PC-3 (cell line): ENCODE measurements around the gene SKIDA1. TPM values are rescaled to one million over a fixed set of nuclear protein-coding genes. Genes with fewer than 3 reads are reported as not detected.

Source experiments
- ATAC-seq: fragments of 200-7000 bp; cut with Tn5 transposase; 2 replicates; pipeline ENCODE4 v1.9.1; 2020; ENCODE audit warnings: mild to moderate bottlenecking, moderate library complexity
- BruUV-seq: library from RNA; stranded (reverse); fragments of 400-500 nt; replicated peaks from 2 replicates; lab custom pipeline; 2021; lab: Mats Ljungman, UMichigan
- CTCF ChIA-PET: fragments of 300-600 bp; sonication (Branson Sonifier 250); formaldehyde crosslinking; loops from one replicate; lab custom pipeline; 2022; ENCODE audit warnings: antibody characterized with exemption; lab: Charles Lee
- POLR2A ChIA-PET: fragments of 300-600 bp; sonication (Branson Sonifier 250); formaldehyde crosslinking; loops from one replicate; lab custom pipeline; 2022; ENCODE audit warnings: antibody characterized with exemption; ENCODE audit not compliant: unreplicated experiment; lab: Charles Lee
- DNase-seq: peaks from one replicate; pipeline ENCODE4 v3.0.0-alpha.2; 2015
- H2AFZ ChIP-seq: fragments of 300-600 bp; sonication (generic); 2 replicates; pipeline ENCODE4 v1.6.0; 2016; ENCODE audit warnings: antibody characterized with exemption, low read length
- H3F3A ChIP-seq: fragments of 300-600 bp; sonication (generic); one replicate; pipeline ENCODE4 v1.6.0; 2017; ENCODE audit warnings: antibody characterized with exemption, low read length, control low read depth, mild to moderate bottlenecking; ENCODE audit not compliant: unreplicated experiment
- H3K27ac ChIP-seq: fragments of 300-600 bp; sonication (generic); 2 replicates; pipeline ENCODE4 v1.5.1; 2016; ENCODE audit warnings: mild to moderate bottlenecking, low read length
- H3K27me3 ChIP-seq: fragments of 300-600 bp; sonication (generic); 2 replicates; pipeline ENCODE4 v1.6.1; 2016; ENCODE audit warnings: low read length, mixed read lengths
- H3K36me3 ChIP-seq: fragments of 300-600 bp; sonication (generic); 2 replicates; pipeline ENCODE4 v1.6.1; 2016; ENCODE audit warnings: low read depth, mixed run types, low read length, mixed read lengths
- H3K4me1 ChIP-seq: fragments of 300-600 bp; sonication (generic); 2 replicates; pipeline ENCODE4 v1.5.1; 2016; ENCODE audit warnings: low read length; ENCODE audit not compliant: insufficient read depth
- H3K4me2 ChIP-seq: fragments of 300-600 bp; sonication (generic); 2 replicates; pipeline ENCODE4 v1.6.0; 2016; ENCODE audit warnings: low read length
- H3K4me3 ChIP-seq: fragments of 300-600 bp; sonication (generic); 2 replicates; pipeline ENCODE4 v1.5.1; 2016; ENCODE audit warnings: mild to moderate bottlenecking, low read length, mixed read lengths
- H3K79me2 ChIP-seq: fragments of 300-600 bp; sonication (generic); 2 replicates; pipeline ENCODE4 v1.6.1; 2017; ENCODE audit warnings: low read length, mixed read lengths
- H3K9ac ChIP-seq: fragments of 300-600 bp; sonication (generic); 2 replicates; pipeline ENCODE4 v1.6.0; 2016; ENCODE audit warnings: mild to moderate bottlenecking, low read length
- H3K9me2 ChIP-seq: fragments of 300-600 bp; sonication (generic); replicated peaks from 2 replicates; pipeline ENCODE4 v1.6.1; 2016; ENCODE audit warnings: mixed run types, low read length, mixed read lengths
- H3K9me3 ChIP-seq: fragments of 300-600 bp; sonication (generic); 2 replicates; pipeline ENCODE4 v1.6.1; 2016; ENCODE audit warnings: low read length, mixed read lengths
- H4K20me1 ChIP-seq: fragments of 300-600 bp; sonication (generic); 2 replicates; pipeline ENCODE4 v1.6.1; 2016; ENCODE audit warnings: low read length, mixed read lengths
- EZH2 ChIP-seq: fragments of 300-600 bp; sonication (generic); IDR thresholded peaks from one replicate; pipeline ENCODE4 v1.6.1; 2017; ENCODE audit warnings: antibody characterized with exemption, mild to moderate bottlenecking, low read length; ENCODE audit not compliant: unreplicated experiment
- EZH2phosphoT487 ChIP-seq: fragments of 300-600 bp; sonication (generic); IDR thresholded peaks from 2 replicates; pipeline ENCODE4 v1.6.1; 2018; ENCODE audit warnings: mild to moderate bottlenecking, antibody characterized with exemption, low read length, borderline replicate concordance
- intact Hi-C: fragments of 100-400 bp; cut with micrococcal nuclease; formaldehyde crosslinking; loops from 2 replicates; pipeline ENCODE4 v1.9.0; 2023
- total RNA-seq: library from RNA; depleted of rRNA; stranded (reverse); fragments of >200 nt; gene quantifications from 2 replicates; pipeline ENCODE4 v1.2.3, GENCODE V29; 2014
- TF ChIP-seq, protein P1 (sequence below): fragments of 300-600 bp; sonication (generic); conservative IDR thresholded peaks from 2 replicates; pipeline ENCODE4 v1.5.1; 2017; ENCODE audit warnings: antibody characterized with exemption, low read depth, mild to moderate bottlenecking, low read length

SKIDA1 gene
- total RNA-seq, 1 experiment from 2014 or later: 0.26 TPM

DNA sequence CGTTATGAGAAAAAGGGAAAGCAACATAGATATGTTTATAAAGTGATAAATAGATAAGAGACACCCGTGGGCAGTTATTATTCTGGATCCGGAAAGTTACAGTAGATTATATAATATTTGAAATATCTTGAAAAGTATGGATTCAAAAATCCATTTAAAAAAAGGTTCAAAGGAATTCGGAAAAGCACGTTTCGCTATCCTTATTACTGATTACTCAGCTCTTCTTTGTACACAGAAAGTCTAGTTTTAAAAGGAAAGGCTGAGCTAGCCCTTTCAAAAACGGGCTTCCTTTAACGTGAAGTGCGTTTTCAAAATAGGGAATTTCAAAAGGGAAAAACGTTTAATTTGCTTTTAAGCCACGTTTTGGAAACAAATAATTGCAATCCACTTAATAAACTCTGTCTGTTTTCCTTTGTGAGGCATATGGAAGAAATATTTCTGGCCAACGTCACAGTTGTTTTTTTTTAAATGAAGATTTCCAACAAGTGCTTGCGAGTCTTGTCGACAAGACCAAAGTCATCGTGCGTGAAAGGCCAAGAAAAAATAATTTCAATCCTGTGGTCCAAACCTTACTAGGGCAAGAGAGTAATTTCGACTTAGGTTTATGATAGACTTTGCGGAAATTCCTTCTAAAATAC lies 2.2 kb upstream of the SKIDA1 start:
- Histone ChIP-seq H3K9me3 (no peaks in the 10 kb centered on the region), H3K36me3 (no peaks in the 10 kb centered on the region), H3K4me3 (peak overlapping the region; percentile 81), H3F3A (no peaks in the 10 kb centered on the region), H3K4me1 (peaks cover 18% of the 10 kb centered on the region), H3K4me2 (peak overlapping the region; percentile 99), H3K27me3 (no peaks in the 10 kb centered on the region), H2AFZ (peak overlapping the region; percentile 89), H3K9me2 (no peaks in the 10 kb centered on the region), H4K20me1 (no peaks in the 10 kb centered on the region), H3K79me2 (no peaks in the 10 kb centered on the region), H3K27ac (peak overlapping the region; percentile 81), H3K9ac (peak overlapping the region; percentile 89)
- DNase-seq (peak; percentile 31), ATAC-seq (no peak)
- intact Hi-C loops: loop anchor here (10.0 kb wide), 2 partner anchors 197 to 363 kb away; no protein-coding TSS in a partner anchor
- TF ChIP-seq EZH2 (no peak), EZH2phosphoT487 (no peak)
- TF ChIP-seq, protein P1, sequence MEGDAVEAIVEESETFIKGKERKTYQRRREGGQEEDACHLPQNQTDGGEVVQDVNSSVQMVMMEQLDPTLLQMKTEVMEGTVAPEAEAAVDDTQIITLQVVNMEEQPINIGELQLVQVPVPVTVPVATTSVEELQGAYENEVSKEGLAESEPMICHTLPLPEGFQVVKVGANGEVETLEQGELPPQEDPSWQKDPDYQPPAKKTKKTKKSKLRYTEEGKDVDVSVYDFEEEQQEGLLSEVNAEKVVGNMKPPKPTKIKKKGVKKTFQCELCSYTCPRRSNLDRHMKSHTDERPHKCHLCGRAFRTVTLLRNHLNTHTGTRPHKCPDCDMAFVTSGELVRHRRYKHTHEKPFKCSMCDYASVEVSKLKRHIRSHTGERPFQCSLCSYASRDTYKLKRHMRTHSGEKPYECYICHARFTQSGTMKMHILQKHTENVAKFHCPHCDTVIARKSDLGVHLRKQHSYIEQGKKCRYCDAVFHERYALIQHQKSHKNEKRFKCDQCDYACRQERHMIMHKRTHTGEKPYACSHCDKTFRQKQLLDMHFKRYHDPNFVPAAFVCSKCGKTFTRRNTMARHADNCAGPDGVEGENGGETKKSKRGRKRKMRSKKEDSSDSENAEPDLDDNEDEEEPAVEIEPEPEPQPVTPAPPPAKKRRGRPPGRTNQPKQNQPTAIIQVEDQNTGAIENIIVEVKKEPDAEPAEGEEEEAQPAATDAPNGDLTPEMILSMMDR: no peak
- BruUV-seq: TSS peak; percentile 24
- CTCF ChIA-PET: no interaction called here
- POLR2A ChIA-PET: no interaction called here

DNA sequence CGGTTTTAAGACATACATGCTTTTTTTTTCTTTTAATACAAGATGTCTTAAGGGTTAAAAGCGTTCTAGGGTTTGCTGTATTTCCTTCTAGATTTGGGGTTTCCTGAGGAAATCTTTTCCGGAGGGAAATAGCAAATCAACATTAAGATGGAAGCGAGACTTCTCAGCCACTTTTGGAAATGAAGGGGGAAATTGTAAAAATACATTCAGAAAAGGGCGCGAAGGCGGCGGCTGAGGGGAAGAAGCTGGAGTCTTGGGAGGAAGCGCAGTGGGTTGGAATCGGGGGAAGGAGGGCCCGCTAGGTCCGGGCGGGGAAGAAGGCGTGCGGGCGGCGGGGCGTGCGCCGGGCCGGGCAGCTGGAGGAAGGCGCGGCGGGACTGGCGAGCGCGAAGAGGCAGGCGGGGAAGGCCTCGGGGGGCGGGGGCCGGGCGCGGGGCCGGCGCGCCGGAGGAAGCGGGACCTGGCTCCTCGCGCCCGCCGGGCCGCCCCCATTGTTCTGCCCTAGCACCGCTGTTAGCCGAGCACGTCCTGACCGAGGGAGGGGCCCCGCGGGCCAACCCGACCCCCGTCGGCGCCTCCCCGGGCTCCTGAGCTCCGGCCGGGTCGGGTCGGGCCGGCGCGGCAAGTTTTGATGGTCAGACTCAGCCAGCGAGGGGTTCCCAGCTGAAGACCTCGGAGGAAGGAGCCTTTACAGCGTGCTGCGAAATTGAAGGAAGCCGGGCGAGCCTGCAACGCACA lies 1.5 kb upstream of the SKIDA1 start:
- CTCF ChIA-PET: no interaction called here

More for the DNA sequence above, 1.5 kb upstream of the SKIDA1 start:
- Histone ChIP-seq H2AFZ (peak overlapping the region; percentile 99), H3K9me2 (no peaks in the 10 kb centered on the region), H3K27me3 (no peaks in the 10 kb centered on the region), H3K27ac (peak overlapping the region; percentile 81), H3K9ac (peak overlapping the region; percentile 89), H3K4me1 (peaks cover 18% of the 10 kb centered on the region), H3K9me3 (no peaks in the 10 kb centered on the region), H3K4me2 (peak overlapping the region; percentile 99), H3K79me2 (no peaks in the 10 kb centered on the region), H3F3A (no peaks in the 10 kb centered on the region), H4K20me1 (no peaks in the 10 kb centered on the region), H3K4me3 (peak overlapping the region; percentile 81), H3K36me3 (no peaks in the 10 kb centered on the region)
- DNase-seq (peak; percentile 55), ATAC-seq (peak; percentile 46)
- TSS peak; percentile 89 for BruUV-seq
- intact Hi-C loops: loop anchor here (10.0 kb wide), 2 partner anchors 198 to 362 kb away; no protein-coding TSS in a partner anchor
- TF ChIP-seq EZH2 (no peak), EZH2phosphoT487 (no peak)
- TF ChIP-seq, protein P1: no peak
- POLR2A ChIA-PET: interaction anchor here (0.7 kb wide), 1 partner anchor 38 kb away, joined by 5 read pairs; no protein-coding TSS in a partner anchor
